Stimulated activated CD4-positive, alpha-beta T cell treated with anti-CD3 and anti-CD28 coated beads, TNF-alpha, amount 100 ng/mL, for 48 hours (primary cell): ENCODE results near the gene AUP1.
"Not testable (repeated sequence)": the region's sequence is repeated elsewhere in the genome, so short reads cannot be mapped to it uniquely, and the experiment has no call there.

Source experiments
- DNase-seq, 3 donors: peaks; one replicate each; pipeline ENCODE4 v3.0.0-alpha.2; 2020; ENCODE audit warnings: low read depth in 3 of 3

The AUP1 gene

GRCh38 chr2:74498500-74499266 is 30.8 kb downstream of the AUP1 start:
- DNase-seq, result no peak

DNA sequence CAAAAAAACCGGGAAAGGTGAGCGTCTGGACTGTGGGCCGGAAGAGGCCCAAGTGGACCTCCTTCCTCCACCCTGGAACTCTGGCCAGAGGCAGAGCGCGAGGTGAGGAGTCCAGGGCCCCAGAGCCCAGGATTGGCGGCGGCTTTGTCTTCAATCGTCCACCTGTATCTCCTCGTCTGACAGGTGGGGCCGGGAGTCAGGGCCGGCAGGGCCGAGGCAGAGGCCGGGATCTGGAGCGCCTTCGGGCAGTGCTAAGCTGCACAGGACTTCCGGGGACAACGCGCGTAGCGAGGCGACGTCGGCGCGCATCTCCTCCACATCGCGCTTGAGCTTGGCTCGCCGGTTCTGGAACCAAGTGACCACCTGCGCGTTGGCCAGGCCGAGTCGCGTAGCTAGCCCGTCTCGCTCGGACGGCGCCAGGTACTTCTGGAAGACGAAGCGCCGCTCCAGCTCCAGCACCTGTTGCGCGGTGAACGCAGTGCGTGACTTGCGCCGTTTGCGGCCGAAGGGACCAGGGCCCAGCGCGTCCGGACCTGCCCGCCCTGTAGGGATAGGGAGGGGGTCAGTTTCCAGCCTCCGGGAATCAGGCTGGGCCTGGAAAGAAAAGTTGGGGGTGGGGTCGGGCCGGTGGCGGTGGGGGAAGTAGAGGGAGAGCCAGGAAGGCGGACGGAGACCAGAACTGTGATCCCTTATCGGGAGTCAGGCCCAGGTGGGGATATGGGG is 31.6 kb downstream of the AUP1 start:
- DNase-seq, result no peak

DNA sequence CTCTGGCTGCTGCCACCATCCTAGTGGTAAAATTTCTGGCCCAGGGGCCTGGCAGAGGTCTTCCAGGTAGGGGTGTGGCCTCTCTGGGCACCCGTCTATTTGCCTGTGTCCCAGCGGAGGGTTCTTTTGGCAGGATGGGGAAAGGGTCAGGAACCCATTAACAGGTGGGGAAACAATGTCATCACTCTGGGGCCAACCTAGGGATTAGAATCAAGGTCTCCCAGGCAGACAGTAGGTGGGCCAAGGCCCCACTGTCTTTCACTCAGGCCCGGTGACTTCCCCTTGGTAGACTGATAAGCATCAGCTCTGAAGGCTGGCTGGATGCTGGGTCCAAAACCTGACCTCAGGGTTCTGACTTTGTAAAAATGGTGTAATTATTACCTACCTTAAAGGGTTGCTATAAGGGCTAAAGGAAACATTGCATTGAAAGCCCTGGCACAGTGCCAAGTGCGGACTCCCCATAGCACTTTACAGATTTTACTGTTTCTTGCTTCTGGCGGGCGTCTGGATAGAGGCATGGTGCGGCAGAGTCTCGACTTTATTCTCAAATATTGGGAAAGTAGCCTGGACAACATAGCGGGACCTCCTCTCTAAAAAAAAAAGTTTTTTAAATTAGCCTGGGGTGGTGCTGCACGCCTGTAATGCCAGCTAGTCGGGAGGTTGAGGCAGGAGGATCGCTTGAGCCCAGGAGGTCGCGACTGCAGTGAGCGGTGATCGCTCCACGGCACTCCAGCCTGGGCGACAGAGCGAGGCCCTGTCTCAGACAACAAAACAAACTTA is 32.3 kb downstream of the AUP1 start:
- no peak for DNase-seq

DNA sequence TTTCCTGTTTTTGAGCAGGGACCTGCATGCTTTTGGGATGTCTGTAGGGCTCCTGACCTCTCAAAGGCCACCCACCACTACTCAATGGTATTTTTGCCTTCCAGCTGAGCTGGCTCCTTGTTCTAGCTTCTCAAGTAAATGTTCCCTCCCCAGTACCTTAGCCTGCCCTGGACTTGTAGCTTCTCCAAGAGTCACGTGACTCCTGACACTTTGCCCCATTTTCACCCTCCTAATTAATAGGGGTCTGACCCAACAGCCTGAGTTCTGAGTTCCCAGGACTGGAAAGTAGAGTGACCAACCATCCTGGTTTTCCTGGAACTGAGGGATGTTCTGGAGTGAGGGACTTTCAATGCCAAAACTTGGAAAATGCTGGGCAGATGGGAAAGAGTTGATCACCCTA is 34.1 kb downstream of the AUP1 start:
- DNase-seq, result no peak

DNA sequence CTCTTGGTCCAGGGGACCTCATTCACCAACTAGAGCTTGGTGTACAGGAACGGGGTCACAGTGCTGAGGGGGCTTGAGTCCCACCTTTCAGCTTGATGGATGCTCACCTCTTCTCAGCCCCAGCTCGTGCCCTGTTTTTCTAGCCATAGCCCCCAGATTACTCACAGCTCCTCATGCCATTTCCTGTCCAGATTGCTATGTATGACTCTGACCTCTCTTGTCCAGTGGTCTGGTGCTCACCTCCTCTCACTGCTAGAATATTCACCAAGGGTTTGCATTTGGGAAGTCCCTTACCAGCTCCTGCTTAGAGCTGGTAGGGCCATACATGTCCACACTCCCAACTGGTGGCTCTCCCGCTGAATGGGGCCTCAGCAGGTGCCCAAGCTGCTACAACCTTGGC is 36.0 kb downstream of the AUP1 start:
- no peak for DNase-seq

DNA sequence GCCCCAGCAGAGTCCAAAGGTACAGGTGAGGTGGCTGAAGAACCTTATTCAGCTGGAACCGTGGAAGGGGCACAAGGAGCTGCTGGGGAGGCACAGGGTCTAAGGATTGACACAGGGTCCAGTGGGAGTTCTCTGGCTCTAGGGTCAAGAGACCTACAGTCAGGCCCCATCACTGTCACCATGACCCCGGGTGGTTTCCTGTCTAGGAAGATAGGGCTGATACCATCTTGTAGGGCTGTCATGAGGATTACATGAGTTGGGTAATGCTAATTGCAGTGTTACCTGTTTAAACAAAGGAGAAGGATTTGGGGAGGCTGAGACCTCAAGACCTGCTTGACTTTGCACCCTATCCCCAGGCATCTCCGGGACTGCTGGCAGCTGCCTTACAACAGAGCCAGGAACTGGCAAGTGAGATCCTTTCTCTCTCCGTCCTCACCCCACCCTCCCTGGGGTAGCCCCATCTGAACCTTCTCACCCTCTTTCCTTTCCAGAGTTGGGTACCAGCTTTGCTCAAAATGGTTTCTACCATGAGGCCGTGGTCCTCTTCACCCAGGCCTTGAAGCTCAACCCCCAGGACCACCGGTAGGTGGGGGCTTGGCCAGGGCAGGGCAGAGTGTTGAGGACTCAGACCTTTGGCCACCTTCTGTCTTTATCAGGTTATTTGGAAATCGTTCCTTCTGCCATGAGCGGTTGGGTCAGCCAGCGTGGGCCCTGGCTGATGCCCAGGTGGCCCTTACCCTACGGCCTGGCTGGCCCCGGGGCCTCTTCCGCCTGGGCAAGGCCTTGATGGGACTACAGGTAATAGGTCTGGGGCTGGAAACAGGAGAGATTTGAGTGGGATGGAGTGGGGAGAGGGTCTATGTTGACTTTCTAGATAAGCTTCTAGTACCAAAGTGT is 37.6 kb downstream of the AUP1 start:
- no peak for DNase-seq

DNA sequence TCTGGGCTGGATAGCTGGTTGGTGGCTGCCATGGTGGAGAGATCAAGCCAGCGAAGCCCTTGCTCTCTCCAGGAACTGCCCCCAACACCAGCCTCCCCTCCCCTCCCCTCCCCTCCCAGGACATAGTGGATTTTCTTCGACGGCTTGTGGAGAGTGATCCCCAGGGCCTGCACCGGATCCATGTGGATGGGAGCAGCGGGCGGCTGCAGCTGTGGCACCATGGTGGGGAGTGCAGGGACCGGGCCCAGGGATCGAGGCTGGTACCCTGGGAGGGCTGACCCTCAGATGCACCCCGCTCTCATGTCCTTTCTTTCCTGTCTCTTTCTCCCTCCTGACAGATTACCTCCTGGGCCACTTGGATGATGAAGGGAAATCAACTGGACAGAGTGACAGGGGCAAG is 39.6 kb downstream of the AUP1 start:
- no peak for DNase-seq

DNA sequence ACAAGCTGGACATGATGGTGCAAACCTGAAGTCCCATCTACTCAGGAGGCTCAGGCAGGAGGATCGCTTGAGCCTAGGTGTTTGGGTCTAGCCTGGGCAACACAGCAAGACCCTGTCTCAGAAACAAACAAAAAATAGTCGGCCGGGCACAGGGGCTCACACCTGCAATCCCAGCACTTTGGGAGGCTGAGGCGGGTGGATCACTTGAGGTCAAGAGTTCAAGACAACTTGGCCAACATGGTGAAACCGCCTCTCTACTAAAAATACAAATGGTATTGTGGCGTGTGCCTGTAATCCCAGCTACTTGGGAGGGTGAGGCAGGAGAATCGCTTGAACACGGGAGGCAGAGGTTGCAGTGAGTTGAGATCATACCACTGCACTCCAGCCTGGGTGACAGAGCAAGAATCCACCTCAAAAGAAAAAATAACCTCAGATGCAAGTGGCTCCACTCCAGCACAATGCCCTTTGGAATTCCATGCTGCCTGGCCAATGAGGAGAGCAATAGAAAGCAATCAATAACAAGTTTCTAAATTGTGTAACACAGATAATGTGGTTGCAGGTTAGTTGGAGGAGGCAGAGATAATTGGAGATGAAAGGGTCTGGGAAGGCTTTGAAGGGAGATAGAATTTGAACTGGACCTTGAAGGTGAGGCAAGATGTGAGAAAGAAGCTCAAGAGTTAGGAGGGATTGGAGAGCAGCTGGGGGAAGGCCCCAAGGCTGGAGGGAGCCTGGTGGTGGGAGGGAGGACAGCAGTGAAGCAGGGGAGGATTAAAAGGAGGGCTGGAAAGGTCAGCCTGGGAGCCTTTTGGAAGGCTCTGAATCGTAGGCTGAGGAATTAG is 40.6 kb downstream of the AUP1 start:
- no peak for DNase-seq

DNA sequence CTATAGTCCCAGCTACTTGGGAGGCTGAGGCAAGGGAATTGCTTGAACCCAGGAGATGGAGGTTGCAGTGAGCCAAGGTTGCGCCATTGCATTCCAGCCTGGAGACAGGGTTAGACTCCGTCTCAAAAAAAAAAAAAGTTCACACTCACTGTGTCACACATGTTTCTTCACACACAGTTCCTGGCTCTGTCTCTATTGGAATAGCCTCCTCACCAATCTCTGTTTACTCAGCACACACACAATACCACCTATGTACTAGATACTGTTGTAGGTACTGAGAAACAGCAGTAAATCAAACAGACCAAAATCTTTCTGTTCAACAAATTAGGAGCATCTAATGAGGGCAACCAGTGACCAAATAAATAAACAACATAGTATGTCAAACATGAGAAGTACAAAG is 43.4 kb downstream of the AUP1 start:
- DNase-seq, result no peak

DNA sequence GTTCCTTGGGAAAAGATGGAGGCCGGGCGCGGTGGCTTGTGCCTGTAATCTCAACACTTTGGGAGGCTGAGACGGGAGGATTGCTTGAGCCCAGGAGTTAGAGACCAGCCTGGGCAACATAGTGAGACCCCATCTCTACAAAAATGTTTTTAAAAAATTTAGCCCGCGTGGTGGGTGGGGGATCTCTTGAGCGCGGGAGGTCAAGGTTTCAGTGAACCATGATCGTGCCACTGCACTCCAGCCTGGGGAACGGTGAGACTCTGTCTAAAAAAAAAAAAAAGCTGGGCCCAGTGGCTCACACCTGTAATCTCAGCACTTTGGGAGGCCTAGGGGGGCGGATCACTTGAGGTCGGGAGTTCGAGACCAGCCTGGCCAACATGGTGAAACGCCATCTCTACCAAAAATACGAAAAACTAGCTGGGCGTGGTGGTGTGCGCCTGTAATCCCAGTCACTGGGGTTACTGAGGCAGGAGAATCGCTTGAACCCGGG is 45.8 kb downstream of the AUP1 start:
- DNase-seq, result not testable (repeated sequence)

- DNase-seq, result peak; percentile 86 to 89 (median 88)
Measured at GRCh38 chr2:74482801-74483674, 46.5 kb downstream of the AUP1 start, which contains the start of the genes CCDC142 and TTC31. Gene CCDC142 (minus strand): TSS chr2:74482998. CDS start chr2:74482837, 161 bp downstream. Gene TTC31 (plus strand): TSS chr2:74483081. CDS start chr2:74483096, 15 bp downstream.

GRCh38 chr2:74481961-74482800 is 47.3 kb downstream of the AUP1 start:
- no peak for DNase-seq

DNA sequence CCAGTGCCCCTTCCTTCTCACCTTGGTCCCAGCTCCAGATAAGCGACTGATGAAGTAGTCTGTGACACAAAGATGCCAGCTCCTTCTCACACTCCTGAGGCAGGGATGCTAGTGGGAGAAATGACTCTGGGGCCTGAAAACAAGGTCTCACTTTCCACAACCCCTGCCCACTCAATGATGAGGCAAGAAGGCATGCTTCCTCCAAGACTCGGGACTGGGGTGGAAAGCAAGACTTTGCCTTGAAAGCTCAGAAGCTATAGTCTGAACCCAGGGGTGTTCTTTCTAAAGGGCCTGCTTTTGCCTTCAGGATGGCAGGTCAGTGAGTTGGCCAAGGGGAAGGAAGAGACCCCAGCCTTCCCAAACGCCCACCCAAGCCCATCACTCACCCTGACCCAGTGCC is 48.1 kb downstream of the AUP1 start:
- DNase-seq, result no peak
